Measurements from ENCODE around the gene MBOAT7.

The MBOAT7 gene

GRCh38 chr19:54160854-54161253, 28.5 kb downstream of the MBOAT7 start:
- DNase-seq (ENCODE audit: low read depth in 2 of 2): no peak
- H3K4me3 ChIP-seq (replicated peaks in 1 of 2; ENCODE audit: low read depth in 2 of 2, low read length in 2 of 2): peak overlapping the region in 1 of 2 donors; percentile 69
- no peak for TF ChIP-seq CTCF (IDR thresholded peaks at IDR 0.05; ENCODE audit: low read depth, low read length)

- TF ChIP-seq CTCF (IDR thresholded peaks at IDR 0.05; ENCODE audit: low read depth, low read length): no peak
- H3K4me3 ChIP-seq (replicated peaks in 1 of 2; ENCODE audit: low read depth in 2 of 2, low read length in 2 of 2): peak overlapping the region; percentile 64 to 69
- DNase-seq (ENCODE audit: low read depth in 2 of 2): peak; percentile 32 to 45
Measured at GRCh38 chr19:54160182-54160811, 29.1 kb downstream of the MBOAT7 start.

- TF ChIP-seq CTCF (IDR thresholded peaks at IDR 0.05; ENCODE audit: low read depth, low read length): peak; percentile 11
- peak; percentile 100 for DNase-seq (ENCODE audit: low read depth in 2 of 2)
- peak within 1 kb of the TSS; percentile 73 to 80 for H3K4me3 ChIP-seq (replicated peaks in 1 of 2; ENCODE audit: low read depth in 2 of 2, low read length in 2 of 2)
Measured at GRCh38 chr19:54159352-54160181, 29.8 kb downstream of the MBOAT7 start, which contains the start of gene LENG1. Gene LENG1, minus strand, starts transcription at chr19:54159721. Its CDS starts 26 bp downstream, at chr19:54159695.

- peak overlapping the region; percentile 73 to 80 for H3K4me3 ChIP-seq (replicated peaks in 1 of 2; ENCODE audit: low read depth in 2 of 2, low read length in 2 of 2)
- TF ChIP-seq CTCF (IDR thresholded peaks at IDR 0.05; ENCODE audit: low read depth, low read length): no peak
- peak in 1 of 2 donors; percentile 38 for DNase-seq (ENCODE audit: low read depth in 2 of 2)
Measured at GRCh38 chr19:54158812-54159351, 30.5 kb downstream of the MBOAT7 start.

- no peak overlapping the region for H3K4me3 ChIP-seq (replicated peaks in 1 of 2; ENCODE audit: low read depth in 2 of 2, low read length in 2 of 2)
- DNase-seq (ENCODE audit: low read depth in 2 of 2): no peak
- TF ChIP-seq CTCF (IDR thresholded peaks at IDR 0.05; ENCODE audit: low read depth, low read length): no peak
Measured at GRCh38 chr19:54156953-54157352, 32.4 kb downstream of the MBOAT7 start.

- no peak for TF ChIP-seq CTCF (IDR thresholded peaks at IDR 0.05; ENCODE audit: low read depth, low read length)
- DNase-seq (ENCODE audit: low read depth in 2 of 2): no peak
- H3K4me3 ChIP-seq (replicated peaks in 1 of 2; ENCODE audit: low read depth in 2 of 2, low read length in 2 of 2): no peak overlapping the region
Measured at GRCh38 chr19:54156490-54156889, 32.9 kb downstream of the MBOAT7 start.

Measured in cardiac fibroblast (primary cell).